COLO668 (cell line): ENCODE data around the gene TOP3B.

Experiments used
- DNase-seq: peaks from one replicate; lab custom pipeline; 2025; ENCODE audit not compliant: unreplicated experiment; lab: John Stamatoyannopoulos, UW

TOP3B gene

DNA sequence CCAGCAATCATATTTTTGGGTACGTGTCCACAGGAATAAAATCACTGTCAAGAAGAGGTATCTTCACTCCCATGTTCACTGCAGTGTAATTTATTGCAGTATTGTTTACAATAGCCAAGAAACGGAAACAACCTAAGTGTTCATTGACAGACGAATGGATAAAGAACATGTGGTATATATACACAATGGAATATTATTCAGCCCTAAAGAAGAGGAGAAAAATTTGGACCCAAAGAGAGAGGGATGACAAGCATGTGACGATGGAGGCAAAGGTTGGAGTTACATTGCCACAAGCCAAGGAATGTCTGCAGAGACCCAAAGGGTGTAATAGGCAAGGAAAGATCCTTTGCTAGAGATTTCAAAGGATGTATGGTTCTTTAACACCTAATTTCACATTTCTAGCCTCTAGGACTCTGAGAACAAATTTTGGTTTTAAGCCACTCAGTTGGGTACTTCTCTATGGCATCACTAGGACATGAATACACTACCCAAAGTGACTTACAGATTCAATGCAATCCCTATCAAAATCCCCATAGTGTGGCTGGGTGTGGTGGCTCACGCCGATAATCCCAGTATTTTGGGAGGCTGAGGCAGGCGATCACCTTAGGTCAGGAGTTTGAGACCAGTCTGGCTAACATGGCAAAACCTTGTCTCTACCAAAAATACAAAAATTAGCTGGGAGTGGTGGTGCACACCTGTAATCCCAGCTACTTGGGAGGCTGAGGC, 31.1 kb upstream of the TOP3B start:
- no peak for DNase-seq

DNA sequence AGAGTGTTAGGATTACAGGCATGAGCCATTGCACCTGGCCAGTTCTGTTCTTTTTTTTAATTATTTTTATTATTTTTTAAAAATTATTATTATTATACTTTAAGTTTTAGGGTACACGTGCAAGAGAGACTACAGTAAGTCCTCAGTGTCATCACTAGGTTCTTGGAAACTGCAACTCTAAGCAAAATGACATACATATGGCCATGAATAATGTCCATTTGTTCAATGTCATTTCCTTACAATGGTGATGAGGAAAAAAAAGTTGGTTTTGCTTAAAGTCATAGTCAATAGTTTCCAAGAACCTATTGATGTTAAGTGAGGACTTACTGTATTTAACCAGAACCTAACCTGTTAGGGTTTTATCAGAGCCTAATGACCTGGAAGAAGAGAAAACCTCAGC, 29.4 kb upstream of the TOP3B start:
- no peak for DNase-seq

DNA sequence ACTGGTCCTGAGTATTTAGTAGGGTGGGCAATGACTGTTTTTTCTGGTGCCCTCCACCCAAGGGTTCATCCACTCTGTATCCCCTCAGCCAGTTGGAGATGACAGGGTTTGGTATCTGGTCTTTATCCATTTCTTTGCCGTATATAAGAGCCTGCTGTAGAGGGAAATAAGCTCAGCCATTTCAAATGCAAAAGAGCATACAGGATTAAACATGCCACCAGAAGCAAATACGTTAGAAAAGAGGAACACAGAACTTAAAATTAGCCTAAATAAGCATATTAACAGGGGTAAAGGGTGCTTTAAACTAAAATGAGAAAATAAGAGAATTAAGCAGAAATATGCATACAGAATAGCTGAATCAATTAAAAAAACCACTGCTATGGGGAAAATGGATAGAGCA, 27.8 kb upstream of the TOP3B start:
- DNase-seq, result no peak

DNA sequence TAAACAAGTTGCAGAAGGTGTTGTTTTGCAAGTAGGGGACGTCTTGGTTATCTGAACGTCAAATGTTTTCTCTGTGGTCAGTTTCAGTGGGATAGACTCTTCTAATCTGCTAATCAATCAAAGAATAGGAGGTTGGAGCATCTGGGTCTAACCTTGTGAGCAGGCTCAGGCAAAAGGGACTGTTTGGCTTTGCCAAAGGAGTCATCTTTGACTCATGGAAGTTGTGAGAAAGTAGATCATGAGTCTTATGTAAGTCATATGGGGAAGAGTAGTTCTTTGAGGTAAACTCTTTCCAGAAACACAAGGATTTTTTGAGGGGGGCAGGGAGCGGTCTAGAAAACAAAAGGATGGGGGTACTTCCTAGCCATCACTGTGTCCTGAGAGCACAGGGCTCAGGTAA, 27.1 kb upstream of the TOP3B start:
- no peak for DNase-seq

DNA sequence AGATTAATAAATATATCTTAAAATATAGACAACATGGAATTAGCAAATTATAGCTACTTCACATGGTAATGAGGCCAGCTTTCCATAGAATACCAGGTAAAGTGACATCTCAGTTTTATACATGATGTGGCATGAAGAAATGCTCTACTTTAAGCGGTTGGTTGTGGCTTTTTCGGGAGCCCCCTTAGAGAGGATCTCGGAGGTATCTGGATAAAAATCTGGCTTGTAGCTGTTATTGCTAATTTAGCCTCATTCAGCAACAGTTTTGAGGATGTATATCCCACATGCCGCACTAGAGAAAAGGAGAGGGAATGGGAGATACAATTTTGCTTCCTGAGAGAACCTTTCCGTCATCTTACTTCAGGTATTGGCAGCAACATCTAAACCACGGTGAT, 24.0 kb upstream of the TOP3B start:
- no peak for DNase-seq

DNA sequence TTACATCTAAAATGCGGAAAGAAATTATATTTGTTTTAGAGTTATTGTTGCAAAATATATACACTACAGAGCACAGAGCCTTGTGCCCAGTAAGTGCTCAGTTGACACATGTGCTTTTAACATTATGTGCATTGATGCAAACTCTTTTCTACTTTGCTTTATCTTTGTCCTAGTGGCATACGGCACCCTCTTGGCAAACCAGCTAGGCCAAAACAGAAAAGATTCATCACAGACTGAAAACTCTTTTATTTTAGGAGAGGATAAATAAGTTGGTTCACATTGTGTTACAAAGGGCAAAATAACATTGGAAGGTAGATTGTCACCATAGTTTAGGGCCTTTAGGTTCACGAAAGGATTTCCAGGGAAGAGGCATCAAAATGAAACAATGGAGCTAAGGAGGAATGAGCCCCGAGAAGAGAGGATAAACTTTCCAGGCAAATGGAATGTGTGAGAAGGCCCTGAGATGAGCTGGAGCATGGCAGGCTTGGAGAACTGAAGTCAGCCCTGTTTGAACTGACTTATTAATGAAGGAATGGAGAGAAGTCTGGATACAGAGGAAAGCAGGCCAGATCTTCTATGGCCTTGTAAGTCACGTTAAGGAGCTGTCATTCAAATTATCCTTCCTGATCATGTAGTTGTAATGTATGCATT, 23.5 kb upstream of the TOP3B start:
- no peak for DNase-seq

DNA sequence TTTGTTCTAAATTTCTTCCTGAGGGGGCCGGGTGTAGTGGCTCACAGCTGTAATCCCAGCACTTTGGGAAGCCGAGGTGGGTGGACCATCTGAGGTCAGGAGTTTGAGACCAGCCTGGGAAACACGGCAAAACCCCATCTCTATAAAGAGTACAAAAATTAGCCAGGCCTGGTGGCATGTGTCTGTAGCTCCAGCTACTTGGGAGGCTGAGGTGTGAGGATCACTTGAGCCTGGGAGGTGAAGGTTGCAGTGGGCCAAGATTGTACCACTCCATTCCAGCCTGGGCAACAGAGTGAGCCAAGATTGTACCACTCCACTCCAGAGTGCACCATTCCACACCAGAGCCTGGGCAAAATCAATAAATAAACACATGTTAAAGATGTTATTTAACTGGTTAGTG, 20.6 kb upstream of the TOP3B start:
- DNase-seq, result no peak

DNA sequence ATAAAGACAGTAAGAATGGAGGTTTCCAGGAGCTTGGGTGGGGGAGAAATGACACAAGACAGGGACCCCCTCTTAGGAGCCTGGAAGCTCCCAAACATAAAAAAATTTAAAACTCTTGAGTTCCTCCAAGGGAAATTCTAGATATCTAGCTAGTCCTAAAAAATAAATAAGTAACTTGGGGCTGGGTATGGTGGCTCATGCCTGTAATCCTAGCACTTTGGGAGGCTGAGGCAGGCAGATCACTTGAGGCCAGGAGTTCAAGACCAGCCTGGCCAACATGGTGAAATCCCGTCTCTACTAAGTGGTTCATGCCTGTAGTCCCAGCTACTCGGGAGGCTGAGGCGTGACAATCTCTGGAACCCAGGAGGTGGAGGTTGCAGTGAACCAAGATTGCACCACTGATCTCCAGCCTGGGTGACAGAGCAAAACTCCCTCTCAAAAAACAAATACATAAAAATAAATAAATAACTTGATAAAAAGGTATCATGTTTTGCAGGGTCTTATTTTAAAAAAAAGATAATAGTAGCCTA, 20.0 kb upstream of the TOP3B start:
- no peak for DNase-seq

DNA sequence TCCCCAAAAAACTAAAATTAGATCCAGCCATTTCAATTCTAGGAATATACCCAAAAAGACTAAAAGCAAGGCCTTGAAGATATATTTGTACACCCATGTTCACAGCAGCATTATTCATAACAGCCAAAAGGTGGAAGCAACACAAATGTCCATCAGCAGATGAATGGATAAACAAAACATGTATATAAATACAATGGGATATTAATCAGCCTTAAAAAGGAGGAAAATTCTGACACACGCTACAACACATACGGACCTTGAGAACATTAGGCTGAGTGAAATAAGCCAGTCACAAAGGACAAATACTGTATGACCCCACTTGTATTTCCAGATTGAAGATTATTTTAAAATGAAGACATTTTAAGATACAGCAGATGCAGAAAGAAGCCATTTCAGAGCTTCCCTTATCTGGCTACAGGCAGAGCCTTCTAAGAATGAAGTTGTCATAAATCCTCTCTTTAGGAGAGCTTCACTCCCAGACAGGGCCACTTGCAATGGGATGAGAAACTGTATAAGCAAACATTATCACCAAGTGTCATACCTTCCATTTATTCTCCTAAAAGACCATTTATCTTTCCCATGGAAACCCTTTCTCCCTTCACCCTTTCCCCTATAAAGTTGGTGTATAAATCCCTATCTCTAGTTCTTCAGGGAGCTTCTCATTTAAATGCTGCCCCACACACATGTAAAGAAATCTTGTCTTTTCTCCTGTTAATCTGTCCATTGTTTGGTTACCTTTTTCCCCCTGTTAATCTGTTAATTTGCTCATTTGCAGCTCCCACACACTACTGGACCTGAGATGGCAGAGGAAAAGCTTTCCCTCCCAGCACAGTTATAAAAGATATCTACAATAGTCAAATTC, 19.3 kb upstream of the TOP3B start:
- no peak for DNase-seq

DNA sequence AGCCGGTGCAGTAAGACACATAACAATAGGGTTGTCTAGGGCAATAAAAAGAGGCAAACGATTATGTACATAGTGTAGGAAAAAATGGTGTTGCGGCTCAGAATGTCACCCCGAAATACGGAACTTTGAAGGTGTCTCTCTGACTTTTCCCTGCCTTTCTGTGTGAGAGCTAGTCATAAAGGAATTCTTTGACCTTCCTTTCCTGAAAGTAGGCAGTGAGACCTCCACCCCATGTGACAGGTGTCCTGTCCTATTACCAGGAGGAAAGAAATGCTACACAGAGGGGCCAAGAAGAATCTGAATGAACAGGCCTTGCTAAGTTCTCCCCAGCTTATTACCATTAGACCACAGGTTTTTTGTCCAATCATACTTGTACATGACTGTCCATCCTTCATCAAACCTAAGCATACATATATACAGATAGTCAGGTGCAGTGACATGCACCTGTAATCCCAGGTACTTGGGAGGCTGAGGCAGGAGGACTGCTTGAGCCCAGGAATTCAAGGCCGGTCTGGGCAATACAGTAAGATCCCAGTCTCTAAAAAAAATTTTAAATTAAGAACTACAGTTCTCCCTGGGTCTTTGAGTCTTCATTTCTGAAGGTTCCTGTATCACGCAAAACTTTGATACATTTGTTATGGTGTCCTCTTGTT, 16.1 kb upstream of the TOP3B start:
- no peak for DNase-seq

DNA sequence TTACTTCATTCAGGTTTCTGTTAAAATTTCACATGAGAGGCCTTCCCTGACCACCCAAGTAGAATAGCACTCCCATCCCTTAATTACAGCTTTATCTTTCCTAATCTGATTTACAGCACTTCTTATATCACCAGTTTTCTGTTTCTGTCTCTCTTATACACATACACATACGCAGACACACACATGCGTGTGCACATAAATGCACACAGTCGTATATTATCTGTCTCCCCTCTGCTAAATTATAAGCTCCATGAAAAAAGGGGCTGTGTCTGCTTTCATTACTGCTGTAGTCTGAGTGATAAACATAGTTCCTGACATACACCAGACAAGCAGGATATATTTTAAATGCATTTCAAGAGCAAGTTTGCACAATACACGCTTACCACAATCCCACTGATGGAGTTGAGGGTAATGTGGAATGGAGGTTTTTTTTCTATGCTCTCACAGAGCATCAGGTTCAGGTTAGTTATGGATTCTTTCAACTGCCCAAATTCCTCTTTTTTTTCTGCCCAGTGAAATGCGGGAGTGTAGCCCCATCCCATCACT, 13.7 kb upstream of the TOP3B start:
- DNase-seq, result no peak

DNA sequence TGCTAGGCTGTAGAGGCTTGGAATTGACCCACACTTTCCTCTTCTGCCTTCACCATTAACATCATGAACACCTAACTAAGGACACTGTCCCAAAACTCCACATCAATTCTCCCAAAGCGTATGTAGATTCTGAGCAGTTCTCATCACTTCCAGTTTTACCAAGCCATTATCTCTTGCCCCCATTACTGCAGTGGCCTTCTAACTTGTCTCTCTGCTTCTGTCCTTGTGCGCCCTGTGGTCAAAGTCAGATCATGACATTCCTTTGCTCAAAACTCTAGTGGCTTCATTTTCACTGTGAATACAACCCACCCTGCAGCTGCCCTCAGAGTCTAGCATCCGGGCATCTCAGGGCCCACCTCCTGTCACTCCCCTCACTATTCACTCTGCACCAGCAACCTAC, 13.1 kb upstream of the TOP3B start:
- DNase-seq, result no peak

DNA sequence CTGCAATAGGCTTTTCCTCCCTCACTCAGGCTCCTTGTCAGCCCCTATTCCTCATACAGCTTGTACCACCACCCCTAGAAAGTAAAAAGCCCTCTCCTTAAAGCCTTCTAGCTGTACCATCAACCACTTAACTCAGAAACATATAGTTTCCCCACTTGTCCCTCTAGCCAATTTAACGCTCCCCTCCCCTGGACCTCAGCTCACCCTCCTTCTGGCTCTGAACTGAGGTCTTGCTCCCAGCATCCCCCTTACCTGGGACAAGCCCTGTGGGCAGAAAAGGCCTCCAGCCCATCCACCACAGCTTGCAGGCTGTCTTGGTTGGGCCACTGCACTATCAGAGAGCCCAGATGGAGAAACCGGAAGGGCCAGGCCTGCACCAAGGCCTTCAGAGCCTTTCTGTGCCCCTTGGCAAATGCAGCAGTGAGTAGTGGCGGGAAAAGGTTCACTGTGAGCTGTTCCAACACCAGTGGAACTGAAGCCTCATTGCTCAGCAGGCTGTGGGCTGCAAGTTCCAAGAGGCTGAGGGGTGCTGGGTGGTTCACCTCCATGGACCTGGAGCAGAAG, 12.4 kb upstream of the TOP3B start:
- no peak for DNase-seq

DNA sequence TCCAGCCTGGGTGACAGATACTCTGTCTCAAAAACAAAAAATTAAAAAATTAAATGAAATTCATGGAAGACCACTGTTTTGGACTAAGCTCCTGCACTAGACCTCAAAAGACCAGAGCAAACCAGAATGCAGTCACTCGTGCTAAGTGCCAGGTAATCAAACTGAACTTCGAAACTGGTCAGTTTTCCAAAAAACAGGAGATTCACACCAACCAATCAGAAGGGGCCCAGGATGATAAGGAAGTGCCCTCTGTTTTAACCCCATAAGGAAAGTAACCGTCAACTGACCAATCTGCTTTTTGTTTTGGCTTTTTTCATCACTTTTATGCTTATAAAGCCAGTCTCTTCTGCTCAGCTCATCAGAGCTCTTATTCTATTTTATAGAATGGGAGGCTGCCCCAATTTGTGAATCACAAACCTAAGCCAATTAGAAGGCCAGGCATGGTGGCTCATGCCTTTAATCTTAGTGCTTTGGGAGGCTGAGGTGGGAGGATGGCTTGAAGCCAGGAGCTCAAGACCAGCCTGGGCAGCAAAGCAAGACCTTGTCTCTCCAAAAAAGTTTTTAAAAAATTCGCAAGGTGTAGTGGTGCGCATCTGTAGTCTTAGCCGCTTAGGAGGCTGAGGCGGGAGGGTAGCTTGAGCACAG, 10.1 kb upstream of the TOP3B start:
- no peak for DNase-seq

DNA sequence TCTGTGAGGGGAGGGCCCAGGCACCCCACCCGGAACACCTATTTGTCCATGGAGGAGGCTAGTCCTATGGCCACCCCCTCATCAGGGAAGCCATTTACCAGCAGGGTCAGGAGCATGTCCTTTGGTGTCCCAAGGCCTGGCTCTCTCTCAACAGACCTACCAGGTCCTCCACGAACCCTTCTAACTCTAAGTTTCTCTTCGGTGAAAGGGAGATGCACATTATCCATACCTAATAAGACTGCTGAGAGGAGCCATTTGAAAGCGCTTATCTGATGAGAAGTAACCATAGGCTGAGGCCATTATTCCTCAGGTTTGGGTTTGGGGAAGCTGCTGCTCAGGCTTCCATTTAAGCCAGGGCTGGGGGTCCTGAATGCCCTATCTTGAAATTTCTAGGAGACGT, 9.2 kb upstream of the TOP3B start:
- no peak for DNase-seq

DNA sequence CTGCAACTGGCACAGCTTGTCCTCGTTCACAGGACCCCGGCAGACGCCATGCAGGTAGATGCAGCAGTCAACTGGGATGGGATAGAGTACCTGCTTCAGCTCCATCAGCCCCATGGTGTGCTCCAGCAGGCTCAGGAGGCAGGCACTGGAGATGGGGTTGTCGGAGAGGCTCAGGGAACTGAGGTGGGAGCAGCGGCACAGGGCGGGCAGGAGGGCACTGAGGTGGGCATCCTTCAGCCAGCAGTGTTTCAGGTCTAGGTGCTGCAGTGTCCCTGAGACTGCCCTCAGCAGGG, 8.7 kb upstream of the TOP3B start:
- DNase-seq, result no peak

DNA sequence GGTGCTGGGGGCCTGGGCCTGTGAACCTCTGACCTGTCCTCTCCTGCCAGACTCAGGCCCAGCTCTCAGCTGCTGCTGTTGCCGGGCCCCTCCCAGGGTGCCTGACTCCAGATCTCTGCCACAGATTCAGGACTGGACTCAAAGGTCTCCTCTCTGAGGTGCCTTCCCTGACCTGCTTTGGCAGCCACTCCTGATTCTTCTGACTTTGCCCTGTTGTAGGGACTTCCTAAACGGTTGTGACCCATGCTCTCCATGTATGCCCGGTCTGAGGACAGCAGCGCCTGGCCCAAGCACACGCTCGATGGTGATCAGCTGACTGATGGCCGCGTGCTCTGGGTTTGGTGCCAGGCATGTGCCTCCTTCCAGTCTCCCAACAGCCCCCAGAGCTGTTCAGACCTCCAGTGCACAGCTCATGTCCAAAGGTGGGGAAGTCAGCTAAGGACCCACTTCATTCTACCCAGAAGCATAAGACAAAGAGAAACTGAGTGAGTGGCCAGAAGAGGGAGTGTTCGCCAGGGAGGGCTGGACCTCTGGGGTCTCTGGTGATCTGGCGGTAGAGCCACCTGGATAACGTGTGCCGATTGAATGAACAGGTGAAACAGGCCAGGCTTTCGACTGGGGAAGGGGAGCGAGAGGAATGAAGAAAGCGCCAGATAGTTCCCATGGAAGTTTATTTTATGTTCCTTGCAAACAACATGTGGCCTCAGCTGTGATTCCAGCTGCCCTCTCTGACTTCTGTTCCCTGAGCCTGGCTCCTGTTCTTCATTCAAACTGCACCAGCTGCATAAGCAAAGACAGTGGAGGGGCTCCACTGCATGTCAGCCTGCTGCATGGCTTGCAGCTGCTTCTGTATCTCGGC, 8.1 kb upstream of the TOP3B start:
- DNase-seq, result no peak

DNA sequence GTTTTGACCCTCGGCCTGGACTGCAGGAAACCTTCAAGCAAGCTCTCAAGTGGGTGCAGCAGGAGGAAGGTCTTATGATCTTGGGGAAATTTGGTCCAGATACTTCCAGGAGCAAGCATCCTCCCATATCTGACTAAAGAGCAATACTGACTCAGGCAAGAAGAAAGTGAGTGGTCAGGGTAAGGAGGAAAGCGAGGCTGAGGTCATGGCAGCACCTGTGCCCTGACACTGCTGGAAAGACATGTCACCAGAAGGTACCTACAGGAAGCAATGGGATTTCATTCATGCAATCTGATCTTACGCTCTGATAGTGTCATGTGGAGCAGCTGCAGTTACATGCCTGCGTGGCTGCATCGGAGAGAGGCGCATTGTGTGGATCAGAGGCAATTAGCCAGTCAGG, 6.5 kb upstream of the TOP3B start:
- DNase-seq, result no peak

DNA sequence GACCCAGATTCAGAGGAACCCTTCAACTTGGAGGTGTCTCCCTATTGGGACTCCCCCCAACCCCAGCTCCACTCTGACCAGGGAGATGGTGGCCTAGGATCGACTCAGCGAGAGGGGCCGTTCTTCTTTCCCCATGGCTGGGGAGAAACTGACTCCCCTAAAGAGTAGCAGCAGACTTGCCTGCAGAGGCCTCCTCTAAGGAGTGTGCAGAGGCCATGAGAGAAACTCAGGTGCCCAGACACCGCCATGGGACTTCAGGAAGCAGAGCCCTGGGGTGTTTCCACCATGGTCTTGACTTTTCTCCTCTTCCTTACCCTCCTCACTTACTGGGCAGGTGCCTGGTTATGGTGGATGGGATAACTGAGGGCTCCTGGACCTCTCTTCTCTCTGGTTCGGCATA, 2.6 kb upstream of the TOP3B start:
- DNase-seq, result no peak

DNA sequence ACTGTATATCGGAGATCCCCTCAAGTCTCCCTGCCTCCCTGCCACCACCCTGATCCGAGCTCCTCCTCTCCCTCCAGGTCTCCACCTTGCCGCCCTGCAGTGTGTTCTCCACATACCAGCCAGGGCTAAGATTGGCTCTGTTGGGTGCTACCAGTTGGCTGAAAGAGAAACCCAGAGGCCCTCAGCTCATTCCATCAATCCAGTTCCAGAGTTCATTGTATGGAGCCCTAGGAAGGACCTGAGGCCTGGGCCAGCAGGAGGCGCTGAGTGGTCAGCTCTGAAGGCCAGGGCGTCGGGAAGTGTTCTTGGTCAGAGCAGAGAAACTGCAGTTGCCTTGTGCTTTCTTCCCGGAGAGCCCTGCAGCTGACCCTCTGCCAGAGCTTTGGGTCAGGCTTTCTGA, 2.2 kb upstream of the TOP3B start:
- DNase-seq, result peak; percentile 23
